Fibroblast of peridontal ligament (primary cell): ENCODE measurements around the gene CCDC188.
A peak's percentile ranks its signal among the peaks of the same experiment; 100 is the strongest.

Experiments
- DNase-seq: peaks from one replicate; pipeline ENCODE4 v3.0.0-alpha.2; 2010; ENCODE audit errors: extremely low read depth

Gene CCDC188

GRCh38 chr22:20135265-20135664 lies 15.6 kb downstream of the CCDC188 start:
- DNase-seq: no peak

- DNase-seq: no peak
Observed at GRCh38 chr22:20133930-20134549, 16.8 kb downstream of the CCDC188 start.

- no peak for DNase-seq
Observed at GRCh38 chr22:20132686-20133246, 18.1 kb downstream of the CCDC188 start.

GRCh38 chr22:20131859-20132685 lies 18.8 kb downstream of the CCDC188 start:
- DNase-seq: no peak

- no peak for DNase-seq
Observed at GRCh38 chr22:20131597-20131858, 19.3 kb downstream of the CCDC188 start, which contains the start of gene ZDHHC8. ZDHHC8 (plus strand) TSS chr22:20131804; CDS start chr22:20131948, 144 bp downstream.

- DNase-seq: peak; percentile 53
Observed at GRCh38 chr22:20130731-20131596, 19.9 kb downstream of the CCDC188 start.

- no peak for DNase-seq
Observed at GRCh38 chr22:20130319-20130718, 20.5 kb downstream of the CCDC188 start.

- no peak for DNase-seq
Observed at GRCh38 chr22:20129747-20130014, 21.2 kb downstream of the CCDC188 start.

GRCh38 chr22:20128902-20129746 lies 21.7 kb downstream of the CCDC188 start:
- DNase-seq: no peak

GRCh38 chr22:20128619-20128901 lies 22.3 kb downstream of the CCDC188 start:
- DNase-seq: no peak

GRCh38 chr22:20127869-20128618 lies 22.8 kb downstream of the CCDC188 start:
- no peak for DNase-seq

GRCh38 chr22:20127318-20127868 lies 23.5 kb downstream of the CCDC188 start:
- no peak for DNase-seq

- DNase-seq: no peak
Observed at GRCh38 chr22:20126284-20127029, 24.4 kb downstream of the CCDC188 start.

- DNase-seq: no peak
Observed at GRCh38 chr22:20125201-20126174, 25.4 kb downstream of the CCDC188 start.

- DNase-seq: no peak
Observed at GRCh38 chr22:20124083-20124787, 26.6 kb downstream of the CCDC188 start.

- no peak for DNase-seq
Observed at GRCh38 chr22:20123366-20124082, 27.3 kb downstream of the CCDC188 start.

GRCh38 chr22:20121856-20122415 lies 28.9 kb downstream of the CCDC188 start:
- no peak for DNase-seq
